HG03108 (cell line): ENCODE measurements around the gene MYO1E.
"Not testable (repeated sequence)": the region's sequence is repeated elsewhere in the genome, so short reads cannot be mapped to it uniquely, and the experiment has no call there.

Experiments
- ATAC-seq: cut with Tn5 transposase; IDR thresholded peaks from one replicate; pipeline ENCODE4 v1.9.1; 2021; ENCODE audit warnings: moderate library complexity; ENCODE audit not compliant: unreplicated experiment

MYO1E gene

DNA sequence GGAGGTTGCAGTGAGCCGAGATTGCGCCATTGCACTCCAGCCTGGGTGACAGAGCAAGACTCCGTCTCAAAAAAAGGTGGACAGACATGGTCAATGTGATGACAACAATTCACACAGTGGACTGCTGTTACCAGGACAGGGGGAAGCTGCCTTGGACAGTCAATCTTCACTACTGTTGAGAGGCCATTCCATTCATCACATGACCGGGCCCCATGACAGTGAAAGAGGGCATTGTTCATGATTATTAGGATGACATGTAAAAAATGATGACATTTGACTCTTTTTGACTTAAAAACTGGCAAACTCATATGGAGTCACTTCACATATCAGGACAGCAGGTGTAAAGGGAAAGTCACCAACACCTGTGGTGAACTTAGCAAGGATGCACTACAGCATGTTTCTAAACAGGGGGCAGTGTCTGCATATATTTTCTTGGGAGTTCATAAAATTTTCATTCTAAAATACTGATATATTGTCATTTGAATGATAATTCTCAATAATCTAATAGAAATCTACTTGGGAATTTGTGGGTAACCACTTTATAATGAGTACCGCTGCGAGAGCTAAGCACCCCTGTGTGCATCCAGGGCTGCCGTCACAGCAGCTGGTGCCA, 200.3 kb downstream of the MYO1E start:
- ATAC-seq: no peak

- ATAC-seq: no peak
These were observed 201.6 kb downstream of the MYO1E start for GRCh38 chr15:59171067-59171397.

- ATAC-seq: no peak
These were observed 202.2 kb downstream of the MYO1E start for GRCh38 chr15:59170295-59171066.

DNA sequence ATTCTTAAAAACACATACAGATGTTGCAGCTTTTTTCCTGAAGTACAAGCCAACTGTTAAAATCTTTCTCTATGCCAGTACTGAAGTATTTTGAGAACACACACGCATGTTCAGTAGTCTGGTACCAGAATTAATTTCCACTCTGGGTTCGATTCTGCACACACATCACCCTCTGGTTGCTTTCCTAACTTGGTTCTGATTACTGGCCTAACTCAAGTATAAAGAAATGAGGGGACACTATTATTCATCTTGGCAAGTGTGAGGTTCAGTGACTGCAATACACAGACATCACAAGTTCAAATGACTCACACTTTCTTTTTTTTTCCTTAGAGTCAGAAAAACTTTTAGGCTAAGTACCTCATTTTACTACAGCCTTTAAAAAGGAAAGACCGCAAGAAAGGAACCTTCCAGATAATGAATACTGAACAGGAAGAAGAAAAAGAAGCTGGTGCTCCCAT, 203.4 kb downstream of the MYO1E start:
- no peak for ATAC-seq

- no peak for ATAC-seq
These were observed 204.1 kb downstream of the MYO1E start for GRCh38 chr15:59168536-59168935.

GRCh38 chr15:59166601-59167265, 205.9 kb downstream of the MYO1E start:
- ATAC-seq: no peak

GRCh38 chr15:59166166-59166565, 206.5 kb downstream of the MYO1E start:
- no peak for ATAC-seq

GRCh38 chr15:59165726-59166125, 206.9 kb downstream of the MYO1E start:
- ATAC-seq: no peak

DNA sequence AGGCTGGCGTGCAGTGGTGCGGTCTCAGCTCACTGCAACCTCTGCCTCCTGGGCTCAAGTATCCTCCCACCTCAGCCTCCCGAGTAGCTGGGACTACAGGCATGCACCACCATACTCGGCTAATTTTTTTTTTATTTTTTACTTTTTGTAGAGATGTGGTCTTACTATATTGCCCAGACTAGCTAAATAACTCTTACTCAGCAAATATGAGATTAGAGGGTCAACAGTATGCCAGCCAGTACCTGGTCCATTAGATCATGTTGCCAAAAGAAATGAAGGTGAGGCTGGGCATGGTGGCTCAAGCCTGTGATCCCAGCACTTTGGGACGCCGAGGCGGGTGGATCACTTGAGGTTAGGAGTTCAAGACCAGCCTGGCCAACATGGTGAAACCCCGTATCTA, 210.6 kb downstream of the MYO1E start:
- not testable (repeated sequence) for ATAC-seq

- no peak for ATAC-seq
These were observed 211.6 kb downstream of the MYO1E start for GRCh38 chr15:59160880-59161593.

- no peak for ATAC-seq
These were observed 213.5 kb downstream of the MYO1E start for GRCh38 chr15:59159210-59159609.

- no peak for ATAC-seq
These were observed 214.0 kb downstream of the MYO1E start for GRCh38 chr15:59158701-59159034.

GRCh38 chr15:59157840-59158700, 214.6 kb downstream of the MYO1E start:
- ATAC-seq: no peak

DNA sequence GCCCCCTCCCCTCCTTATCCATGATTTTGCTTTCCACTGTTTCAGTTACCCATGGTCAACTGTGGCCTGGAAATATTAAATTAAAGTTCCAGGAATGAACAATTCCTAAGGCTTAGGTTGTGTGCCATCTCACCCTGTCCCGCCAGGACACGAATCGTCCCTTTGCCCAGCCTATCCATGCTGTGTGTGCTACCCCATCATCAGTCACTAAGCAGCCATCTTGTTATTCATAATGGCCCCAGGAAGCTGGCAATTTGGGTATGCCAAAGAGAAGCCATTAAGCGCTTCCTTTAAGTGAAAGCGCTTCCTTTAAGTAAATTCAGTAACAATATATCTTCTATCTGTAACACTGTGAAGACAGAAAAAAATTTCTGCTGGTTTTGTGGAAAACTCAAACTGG, 215.3 kb downstream of the MYO1E start:
- no peak for ATAC-seq

- no peak for ATAC-seq
These were observed 217.2 kb downstream of the MYO1E start for GRCh38 chr15:59155431-59155830.

- no peak for ATAC-seq
These were observed 218.4 kb downstream of the MYO1E start for GRCh38 chr15:59154243-59154642.

DNA sequence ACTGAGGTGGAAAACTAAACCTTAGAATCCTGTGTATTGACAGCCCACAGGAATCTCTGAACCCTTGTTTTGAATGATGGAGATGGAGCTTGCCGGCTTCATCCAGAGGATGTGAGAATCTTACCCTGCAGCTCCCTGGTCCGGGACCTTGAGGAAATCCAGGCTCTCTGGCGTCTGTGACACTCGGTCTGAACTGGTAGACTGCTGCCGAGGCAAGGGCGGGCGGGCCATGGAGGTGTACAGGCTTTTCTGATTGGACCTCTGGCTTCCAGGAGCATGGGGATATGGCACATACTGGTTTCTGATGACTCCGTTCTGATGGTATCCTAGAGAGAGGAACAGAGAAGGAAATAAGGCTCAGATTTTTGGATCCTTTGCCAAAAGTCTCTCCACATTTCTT, 219.2 kb downstream of the MYO1E start:
- ATAC-seq: no peak

DNA sequence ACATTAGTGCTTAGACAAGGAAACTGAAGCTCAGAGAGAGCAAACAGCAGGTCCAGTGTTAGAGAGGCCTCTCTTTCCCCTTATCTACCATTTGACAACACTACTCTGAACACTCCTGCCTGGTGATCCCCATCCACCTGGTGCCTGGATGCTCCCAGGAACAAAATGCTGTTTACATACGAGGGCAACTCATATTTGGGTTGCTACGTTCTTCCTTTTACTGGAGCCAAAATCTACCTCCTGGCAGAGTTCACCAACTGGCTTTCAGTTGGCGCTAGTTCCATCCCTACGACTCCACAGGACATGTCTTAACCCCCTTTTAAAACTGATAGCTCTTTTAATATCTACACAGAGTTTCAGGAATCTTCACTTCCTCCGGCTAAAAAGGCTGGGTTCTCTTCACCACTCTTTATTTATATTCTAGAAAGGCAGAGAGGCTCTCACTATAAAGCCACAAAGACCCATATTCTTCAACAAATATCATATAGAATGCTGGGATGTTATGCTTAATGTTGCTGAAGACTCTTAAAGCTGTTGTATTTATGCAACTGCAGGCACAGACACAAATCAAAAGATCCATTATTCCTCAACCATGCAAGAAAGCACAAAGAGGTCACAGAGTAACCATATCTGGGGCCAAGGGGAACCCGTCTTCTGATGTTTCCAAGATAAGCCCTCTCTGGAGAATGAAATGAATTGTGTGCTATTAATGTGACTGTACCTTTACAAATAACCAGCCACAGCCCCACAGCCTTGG, 219.8 kb downstream of the MYO1E start:
- ATAC-seq: no peak

GRCh38 chr15:59150185-59150584, 222.5 kb downstream of the MYO1E start:
- ATAC-seq: no peak
